Airway epithelial cell (primary cell): Measurements from ENCODE around the gene AASDHPPT. TPM values are rescaled to one million over a fixed set of nuclear protein-coding genes. Genes with fewer than 3 reads are reported as not detected.

Experiments used
- total RNA-seq: library from RNA; depleted of rRNA; stranded (reverse); fragments of >200 nt; gene quantifications from 2 replicates; pipeline ENCODE4 v1.2.3, GENCODE V29; 2015

Gene AASDHPPT
- 42.2 and 53.4 TPM in 2 replicates for total RNA-seq

GRCh38 chr11:106077609-106078455 is at the start of gene AASDHPPT:
TSS of gene AASDHPPT (plus strand) at chr11:106077662. CDS start at chr11:106077711, 49 bp downstream.

GRCh38 chr11:106076919-106077608 is 398 bp upstream of the AASDHPPT start, which contains the start of gene KBTBD3:
TSS of gene KBTBD3 (minus strand) at chr11:106077347. CDS start at chr11:106059097, 18,250 bp downstream.

Other genes with a start within 250 kb of the AASDHPPT start
- gene MSANTD4, start 55.4 kb upstream of the AASDHPPT start, total RNA-seq = 11.8 and 21.4 TPM in 2 replicates
- 3.6 and 4.1 TPM in 2 replicates for gene KBTBD3, start 315 bp upstream of the AASDHPPT start, total RNA-seq